RWPE1 (cell line): ENCODE measurements around the gene DLGAP1.

Experiments used
- CTCF ChIA-PET: fragments of 350-600 bp; sonication (Branson Sonifier 250); formaldehyde crosslinking; extraction: SDS; loops from one replicate; lab custom pipeline; 2021; lab: Yijun Ruan, JAX
- POLR2A ChIA-PET: fragments of 400-600 bp; formaldehyde crosslinking; extraction: SDS; loops from one replicate; lab custom pipeline; 2020; ENCODE audit warnings: antibody characterized with exemption; ENCODE audit not compliant: low non-redundant PET; lab: Yijun Ruan, JAX
- DNase-seq: peaks from one replicate; pipeline ENCODE4 v3.0.0; 2012; ENCODE audit warnings: low spot score
- H3K27ac ChIP-seq: fragments of 450-650 bp; 2 replicates; pipeline ENCODE4 v1.5.1; 2017
- TF ChIP-seq, protein P1 (sequence below): fragments of 450-650 bp; conservative IDR thresholded peaks from 2 replicates; pipeline ENCODE4 v1.5.1; 2017; ENCODE audit warnings: low read depth, mild to moderate bottlenecking

DLGAP1 gene

DNA sequence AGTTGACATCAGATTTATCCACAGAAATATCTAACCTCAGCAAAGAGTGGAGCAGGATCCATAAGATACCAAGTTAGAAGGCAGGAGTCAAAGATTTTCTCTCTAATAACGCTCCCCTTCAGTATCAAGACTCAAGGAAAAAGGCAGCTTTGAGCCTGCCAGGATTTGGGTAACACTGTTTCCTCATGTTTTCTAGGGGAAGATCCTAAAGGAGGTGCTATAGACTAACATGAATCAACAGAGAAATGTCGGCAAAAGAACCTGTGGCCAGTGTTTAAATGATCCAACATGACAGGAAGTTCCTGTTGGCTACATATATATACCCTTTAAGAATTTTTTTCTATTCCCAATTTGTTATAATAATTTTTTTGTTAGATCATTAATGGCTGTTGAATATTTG is 602.8 kb downstream of the DLGAP1 start:
- ChIA-PET CTCF (no interaction called here), POLR2A (no interaction called here)
- TF ChIP-seq, protein P1, sequence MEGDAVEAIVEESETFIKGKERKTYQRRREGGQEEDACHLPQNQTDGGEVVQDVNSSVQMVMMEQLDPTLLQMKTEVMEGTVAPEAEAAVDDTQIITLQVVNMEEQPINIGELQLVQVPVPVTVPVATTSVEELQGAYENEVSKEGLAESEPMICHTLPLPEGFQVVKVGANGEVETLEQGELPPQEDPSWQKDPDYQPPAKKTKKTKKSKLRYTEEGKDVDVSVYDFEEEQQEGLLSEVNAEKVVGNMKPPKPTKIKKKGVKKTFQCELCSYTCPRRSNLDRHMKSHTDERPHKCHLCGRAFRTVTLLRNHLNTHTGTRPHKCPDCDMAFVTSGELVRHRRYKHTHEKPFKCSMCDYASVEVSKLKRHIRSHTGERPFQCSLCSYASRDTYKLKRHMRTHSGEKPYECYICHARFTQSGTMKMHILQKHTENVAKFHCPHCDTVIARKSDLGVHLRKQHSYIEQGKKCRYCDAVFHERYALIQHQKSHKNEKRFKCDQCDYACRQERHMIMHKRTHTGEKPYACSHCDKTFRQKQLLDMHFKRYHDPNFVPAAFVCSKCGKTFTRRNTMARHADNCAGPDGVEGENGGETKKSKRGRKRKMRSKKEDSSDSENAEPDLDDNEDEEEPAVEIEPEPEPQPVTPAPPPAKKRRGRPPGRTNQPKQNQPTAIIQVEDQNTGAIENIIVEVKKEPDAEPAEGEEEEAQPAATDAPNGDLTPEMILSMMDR: no peak
- DNase-seq: no peak
- H3K27ac ChIP-seq: no peak overlapping the region

DNA sequence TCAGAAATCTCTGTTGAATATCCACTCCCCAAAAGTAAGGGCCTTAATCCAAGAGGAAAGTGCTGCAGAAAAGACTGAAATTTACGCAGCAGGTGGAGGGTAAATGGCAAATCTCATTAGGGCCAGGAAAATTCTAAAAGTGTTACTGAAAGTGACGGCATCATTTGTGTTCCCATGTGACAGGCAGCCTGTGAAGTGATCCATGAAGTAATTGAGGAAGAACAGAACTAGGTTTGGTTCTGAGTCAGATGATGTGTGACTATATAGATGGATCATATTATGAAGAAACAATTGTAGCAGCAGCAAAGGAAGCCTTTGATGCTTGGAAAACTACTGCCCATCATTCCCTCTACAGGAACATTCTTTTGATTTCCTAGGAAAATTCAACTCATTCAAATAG is 603.9 kb downstream of the DLGAP1 start:
- CTCF ChIA-PET: no interaction called here
- DNase-seq: no peak
- TF ChIP-seq, protein P1: no peak
- H3K27ac ChIP-seq: no peak overlapping the region
- POLR2A ChIA-PET: no interaction called here

DNA sequence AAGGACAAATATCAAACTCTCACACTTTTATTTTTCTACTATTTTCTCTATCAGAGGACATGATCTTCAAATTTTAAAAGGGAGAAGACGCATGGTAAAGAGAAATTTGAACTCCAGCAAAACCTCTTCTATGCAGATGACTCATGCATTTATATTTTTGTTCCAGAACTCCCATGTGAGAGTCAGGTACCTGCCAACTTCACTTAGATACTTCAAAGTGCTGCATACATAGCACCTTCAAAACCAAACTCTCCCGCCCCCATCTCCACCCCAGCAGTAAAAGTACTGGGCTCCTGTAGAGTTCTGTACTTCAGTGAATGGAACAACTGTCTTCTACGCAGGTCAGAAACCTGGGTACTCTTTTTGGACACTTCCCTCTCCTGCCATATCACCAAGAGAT is 606.8 kb downstream of the DLGAP1 start:
- DNase-seq: no peak

DNA sequence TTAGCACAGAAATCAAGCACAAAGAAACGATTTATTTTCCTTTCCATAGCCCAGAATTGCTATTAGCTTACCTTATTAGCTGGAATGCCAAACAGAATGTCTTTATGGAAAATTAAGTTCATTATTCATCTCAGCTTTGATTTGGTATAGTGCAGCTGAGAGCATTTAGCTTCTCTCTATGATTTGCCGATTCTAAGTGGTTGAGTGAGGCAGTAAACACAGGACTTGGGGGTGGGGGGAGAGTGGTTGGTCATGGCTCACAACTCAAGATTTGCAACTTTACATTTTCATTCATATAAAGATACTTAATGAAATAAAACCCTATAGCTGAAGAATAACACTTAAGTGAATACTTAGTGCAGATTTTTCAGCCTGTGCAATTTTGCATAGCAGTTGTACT is 609.9 kb downstream of the DLGAP1 start:
- ChIA-PET POLR2A (no interaction called here), CTCF (no interaction called here)
- TF ChIP-seq, protein P1: no peak
- no peak overlapping the region for H3K27ac ChIP-seq
- no peak for DNase-seq

More for the DNA sequence above, 606.8 kb downstream of the DLGAP1 start:
- POLR2A ChIA-PET: no interaction called here
- H3K27ac ChIP-seq: no peak overlapping the region
- TF ChIP-seq, protein P1: no peak
- CTCF ChIA-PET: no interaction called here

DNA sequence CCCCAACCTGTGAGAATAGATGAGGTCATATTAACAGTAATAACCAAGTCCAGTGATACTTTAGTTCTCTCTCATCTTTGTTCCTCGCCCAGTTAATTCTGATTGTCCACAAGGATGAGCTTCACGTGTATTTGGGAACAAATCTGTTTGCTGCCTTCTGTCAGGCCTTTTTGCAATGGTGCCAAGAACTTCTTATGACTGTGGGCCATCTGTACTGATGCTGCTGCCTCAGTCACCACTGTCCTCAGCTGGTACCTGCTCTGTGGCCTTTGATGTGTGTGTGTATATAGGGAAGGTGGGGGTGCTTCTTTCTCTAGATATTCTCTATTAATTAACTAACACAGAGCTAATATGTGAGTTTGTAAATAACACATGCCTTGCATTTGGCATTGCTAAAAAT is 612.3 kb downstream of the DLGAP1 start:
- POLR2A ChIA-PET: interaction anchor here (0.6 kb wide), 1 partner anchor 40 kb away, joined by 4 read pairs; no protein-coding TSS in a partner anchor

DNA sequence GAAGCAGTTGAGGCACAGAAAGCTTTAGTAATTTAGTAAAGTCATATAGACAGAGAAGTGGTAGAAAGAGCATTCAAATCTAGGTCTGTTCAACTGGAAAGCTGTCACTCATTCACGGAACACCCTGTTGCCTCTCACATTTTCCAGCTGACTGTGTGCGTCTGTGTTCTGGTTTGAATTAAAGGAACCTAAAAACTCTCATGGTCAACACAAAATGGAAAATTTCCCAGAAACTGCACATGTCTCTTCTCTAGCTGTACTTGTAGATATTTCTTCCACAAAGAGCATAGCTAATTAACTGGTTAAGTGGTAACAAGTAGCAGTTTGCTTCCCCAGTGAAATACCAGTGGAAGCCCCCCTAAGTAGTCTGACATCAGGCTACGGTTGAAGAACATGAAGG is 614.3 kb downstream of the DLGAP1 start:
- CTCF ChIA-PET: no interaction called here
- DNase-seq: no peak
- TF ChIP-seq, protein P1: no peak
- POLR2A ChIA-PET: no interaction called here
- no peak overlapping the region for H3K27ac ChIP-seq

More for the DNA sequence above, 612.3 kb downstream of the DLGAP1 start:
- H3K27ac ChIP-seq: no peak overlapping the region
- DNase-seq: no peak
- CTCF ChIA-PET: interaction anchor here (0.6 to 0.7 kb wide), 2 partner anchors 71 to 154 kb away, joined by 3 read pairs; no protein-coding TSS in a partner anchor
- TF ChIP-seq, protein P1: no peak
